WTC11 (cell line): Measurements from ENCODE around the gene GDI1.

Experiments
- CREM ChIP-seq: sonication (generic); formaldehyde crosslinking; IDR thresholded peaks from 2 replicates; pipeline ENCODE4 v1.8.1; 2022; ENCODE audit warnings: mild to moderate bottlenecking, missing genetic modification reagents, moderate library complexity
- IRF2 ChIP-seq: sonication (generic); formaldehyde crosslinking; IDR thresholded peaks from 2 replicates; pipeline ENCODE4 v1.8.0; 2022; ENCODE audit warnings: low read depth, missing genetic modification reagents, borderline replicate concordance
- MXD4 ChIP-seq: fragments of 250-450 bp; sonication (Bioruptor Pico); IDR thresholded peaks from 2 replicates; pipeline ENCODE4 v1.8.0; 2021; ENCODE audit warnings: mild to moderate bottlenecking, moderate library complexity, borderline replicate concordance
- SMAD3 ChIP-seq: sonication (generic); formaldehyde crosslinking; IDR thresholded peaks from 2 replicates; pipeline ENCODE4 v1.8.0; 2022; ENCODE audit warnings: missing genetic modification reagents, mild to moderate bottlenecking, borderline replicate concordance
- ZBTB21 ChIP-seq: sonication (generic); formaldehyde crosslinking; IDR thresholded peaks from 2 replicates; pipeline ENCODE4 v1.8.1; 2023; ENCODE audit warnings: mild to moderate bottlenecking, missing genetic modification reagents, borderline replicate concordance
- ZNF121 ChIP-seq: sonication (generic); formaldehyde crosslinking; IDR thresholded peaks from 2 replicates; pipeline ENCODE4 v1.8.0; 2023; ENCODE audit warnings: missing genetic modification reagents
- ZNF263 ChIP-seq: sonication (generic); formaldehyde crosslinking; IDR thresholded peaks from 2 replicates; pipeline ENCODE4 v1.8.1; 2022; ENCODE audit warnings: low read depth, mild to moderate bottlenecking, moderate library complexity, missing genetic modification reagents
- ZNF416 ChIP-seq: fragments of 250-450 bp; sonication (Bioruptor Pico); IDR thresholded peaks from 2 replicates; pipeline ENCODE4 v1.9.0; 2021; ENCODE audit warnings: mild to moderate bottlenecking, inconsistent platforms
- TF ChIP-seq, protein P1 (sequence below): fragments of 200-600 bp; IDR thresholded peaks from 2 replicates; pipeline ENCODE4 v1.8.0; 2022; ENCODE audit warnings: antibody characterized with exemption
- TF ChIP-seq, protein P2 (sequence below): sonication (generic); formaldehyde crosslinking; IDR thresholded peaks from 2 replicates; pipeline ENCODE4 v1.8.1; 2022; ENCODE audit warnings: low read depth, missing genetic modification reagents, borderline replicate concordance

DNA sequence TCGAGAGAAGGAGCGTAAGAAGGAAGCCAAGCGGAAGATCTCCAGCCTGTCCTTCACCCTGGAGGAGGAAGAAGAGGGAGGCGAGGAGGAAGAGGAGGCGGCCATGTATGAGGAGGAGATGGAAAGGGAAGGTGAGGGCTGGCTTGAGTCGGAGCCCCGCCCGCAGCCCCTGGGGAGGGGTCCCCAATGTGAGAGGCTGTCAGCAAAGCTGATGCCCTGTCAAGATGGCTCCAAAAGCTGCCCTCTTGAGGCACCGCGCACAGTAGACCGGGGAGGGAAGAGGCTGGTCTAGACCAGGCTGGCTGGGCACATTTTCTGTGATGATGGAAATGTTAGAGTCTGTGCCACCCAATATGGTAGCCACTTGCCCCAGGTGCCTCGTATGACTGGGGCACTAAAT, 9.5 kb downstream of the GDI1 start:
- TF ChIP-seq, protein P1, sequence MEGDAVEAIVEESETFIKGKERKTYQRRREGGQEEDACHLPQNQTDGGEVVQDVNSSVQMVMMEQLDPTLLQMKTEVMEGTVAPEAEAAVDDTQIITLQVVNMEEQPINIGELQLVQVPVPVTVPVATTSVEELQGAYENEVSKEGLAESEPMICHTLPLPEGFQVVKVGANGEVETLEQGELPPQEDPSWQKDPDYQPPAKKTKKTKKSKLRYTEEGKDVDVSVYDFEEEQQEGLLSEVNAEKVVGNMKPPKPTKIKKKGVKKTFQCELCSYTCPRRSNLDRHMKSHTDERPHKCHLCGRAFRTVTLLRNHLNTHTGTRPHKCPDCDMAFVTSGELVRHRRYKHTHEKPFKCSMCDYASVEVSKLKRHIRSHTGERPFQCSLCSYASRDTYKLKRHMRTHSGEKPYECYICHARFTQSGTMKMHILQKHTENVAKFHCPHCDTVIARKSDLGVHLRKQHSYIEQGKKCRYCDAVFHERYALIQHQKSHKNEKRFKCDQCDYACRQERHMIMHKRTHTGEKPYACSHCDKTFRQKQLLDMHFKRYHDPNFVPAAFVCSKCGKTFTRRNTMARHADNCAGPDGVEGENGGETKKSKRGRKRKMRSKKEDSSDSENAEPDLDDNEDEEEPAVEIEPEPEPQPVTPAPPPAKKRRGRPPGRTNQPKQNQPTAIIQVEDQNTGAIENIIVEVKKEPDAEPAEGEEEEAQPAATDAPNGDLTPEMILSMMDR: no peak
- TF ChIP-seq ZNF263 (no peak), ZBTB21 (CRISPR knock-in tag) (no peak), IRF2 (CRISPR knock-in tag) (no peak), SMAD3 (CRISPR knock-in tag) (no peak), CREM (no peak), ZNF416 (CRISPR knock-in tag) (no peak), ZNF121 (CRISPR knock-in tag) (no peak), MXD4 (CRISPR knock-in tag) (no peak)
- TF ChIP-seq, protein P2, sequence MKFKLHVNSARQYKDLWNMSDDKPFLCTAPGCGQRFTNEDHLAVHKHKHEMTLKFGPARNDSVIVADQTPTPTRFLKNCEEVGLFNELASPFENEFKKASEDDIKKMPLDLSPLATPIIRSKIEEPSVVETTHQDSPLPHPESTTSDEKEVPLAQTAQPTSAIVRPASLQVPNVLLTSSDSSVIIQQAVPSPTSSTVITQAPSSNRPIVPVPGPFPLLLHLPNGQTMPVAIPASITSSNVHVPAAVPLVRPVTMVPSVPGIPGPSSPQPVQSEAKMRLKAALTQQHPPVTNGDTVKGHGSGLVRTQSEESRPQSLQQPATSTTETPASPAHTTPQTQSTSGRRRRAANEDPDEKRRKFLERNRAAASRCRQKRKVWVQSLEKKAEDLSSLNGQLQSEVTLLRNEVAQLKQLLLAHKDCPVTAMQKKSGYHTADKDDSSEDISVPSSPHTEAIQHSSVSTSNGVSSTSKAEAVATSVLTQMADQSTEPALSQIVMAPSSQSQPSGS: no peak
